ENCODE data around the gene POMGNT1.

The POMGNT1 gene

DNA sequence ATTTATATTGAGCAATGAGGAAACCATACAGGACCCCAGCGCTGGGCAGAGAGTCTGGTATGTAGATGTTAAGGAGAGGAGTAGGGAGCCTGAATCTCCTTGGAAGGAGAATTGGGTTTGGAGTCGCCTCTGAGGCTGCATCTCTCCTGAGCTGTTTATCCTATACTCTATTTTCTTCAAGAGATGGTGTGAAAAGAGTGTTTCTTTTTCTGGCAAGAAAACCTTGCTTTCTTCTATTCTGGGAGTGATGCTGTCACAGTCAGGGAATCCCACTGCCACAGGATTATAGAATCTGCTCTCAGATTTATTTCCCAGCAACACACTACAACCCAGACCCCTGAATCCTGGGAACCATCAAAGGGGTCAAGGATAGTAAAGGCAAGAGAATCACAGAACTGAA, 8.2 kb upstream of the POMGNT1 start:
- DNase-seq = no peak

DNA sequence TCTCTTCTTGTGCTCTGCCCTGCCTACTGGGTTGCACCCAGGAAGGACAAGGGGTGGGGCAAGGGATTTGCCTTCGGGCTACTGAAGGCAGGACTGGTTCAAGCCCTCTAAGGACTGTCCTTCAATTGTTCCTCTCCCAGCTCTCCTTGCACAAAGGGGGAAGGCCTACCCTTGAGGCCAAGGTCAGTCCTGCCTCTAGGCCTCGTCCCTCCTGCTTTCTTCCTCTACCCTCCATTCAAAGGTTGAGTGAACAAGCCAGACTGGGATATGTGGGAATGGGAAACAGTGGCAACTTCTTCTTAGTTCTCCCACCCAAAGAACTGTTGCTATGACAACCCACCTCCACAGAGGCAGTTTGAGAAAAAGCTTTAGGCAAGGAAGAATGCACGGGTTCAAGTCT, 7.6 kb upstream of the POMGNT1 start:
- DNase-seq = no peak

DNA sequence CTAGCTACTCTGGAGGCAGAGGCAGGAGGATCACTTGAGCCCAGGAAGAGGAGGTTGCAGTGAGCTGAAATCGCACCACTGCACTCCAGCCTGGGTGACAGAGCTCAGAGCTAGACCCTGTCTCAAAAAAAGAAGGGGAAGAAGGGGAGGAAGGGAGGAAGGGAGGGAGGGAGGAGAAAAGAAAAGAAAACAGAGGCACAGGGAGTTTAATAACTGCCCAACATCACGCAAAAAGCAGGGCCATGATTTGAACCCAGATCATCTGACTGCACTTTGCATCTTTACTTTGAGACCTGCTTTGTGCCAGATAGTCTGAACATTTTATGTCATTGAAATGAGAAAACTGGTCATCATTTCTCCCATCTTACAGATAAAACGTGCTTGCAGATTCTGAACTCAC, 6.9 kb upstream of the POMGNT1 start:
- no peak for DNase-seq

DNA sequence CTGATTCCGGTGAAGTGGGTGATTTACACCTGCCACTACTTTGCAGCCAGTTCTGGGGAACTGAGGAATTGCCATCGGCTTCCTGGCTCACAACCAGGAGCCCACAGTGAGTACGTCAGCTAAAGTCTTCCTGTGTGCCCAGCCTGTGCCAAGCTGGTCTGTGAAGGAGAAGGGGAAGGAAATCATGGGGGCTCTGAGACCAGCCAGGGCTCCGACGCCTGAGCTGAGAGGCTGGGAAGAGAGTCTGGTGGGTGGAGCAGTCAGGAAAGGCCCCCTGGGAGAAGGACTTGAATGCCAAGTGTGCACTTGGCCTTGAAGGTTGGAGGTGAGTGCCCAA, 6.1 kb upstream of the POMGNT1 start:
- peak; percentile 22 for DNase-seq

DNA sequence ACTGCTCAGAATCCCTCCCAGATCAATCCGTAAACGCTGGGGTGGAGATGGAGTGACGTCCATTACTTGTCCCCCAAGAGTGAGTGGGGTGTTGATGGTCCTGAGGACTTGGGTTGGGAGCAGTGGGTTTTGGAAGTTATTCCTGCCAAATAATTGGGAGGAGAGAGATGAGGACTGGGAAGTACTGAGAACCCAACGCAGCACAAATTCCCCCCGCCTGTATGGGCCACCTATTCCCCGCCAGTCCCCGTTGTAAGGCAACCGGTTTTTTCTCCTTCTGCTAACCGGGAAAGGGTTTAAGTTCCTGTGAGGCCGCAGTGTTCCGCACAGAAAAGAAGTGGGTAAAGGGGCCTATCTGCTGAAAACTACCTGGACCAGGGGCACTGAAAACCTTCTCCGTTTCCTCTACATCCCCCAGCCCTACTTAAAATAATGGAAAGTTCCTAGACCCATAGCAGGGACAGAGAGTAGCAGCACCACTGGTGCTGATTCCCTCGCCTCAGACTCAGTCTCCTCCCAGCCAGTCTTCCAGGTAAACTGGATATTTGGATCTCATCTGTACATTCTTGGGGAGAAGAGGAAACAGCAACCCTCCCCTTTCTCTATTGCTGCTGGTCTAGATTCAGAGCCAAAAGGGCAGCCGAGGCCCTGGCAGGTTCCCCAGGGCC, 5.6 kb upstream of the POMGNT1 start:
- DNase-seq = no peak

DNA sequence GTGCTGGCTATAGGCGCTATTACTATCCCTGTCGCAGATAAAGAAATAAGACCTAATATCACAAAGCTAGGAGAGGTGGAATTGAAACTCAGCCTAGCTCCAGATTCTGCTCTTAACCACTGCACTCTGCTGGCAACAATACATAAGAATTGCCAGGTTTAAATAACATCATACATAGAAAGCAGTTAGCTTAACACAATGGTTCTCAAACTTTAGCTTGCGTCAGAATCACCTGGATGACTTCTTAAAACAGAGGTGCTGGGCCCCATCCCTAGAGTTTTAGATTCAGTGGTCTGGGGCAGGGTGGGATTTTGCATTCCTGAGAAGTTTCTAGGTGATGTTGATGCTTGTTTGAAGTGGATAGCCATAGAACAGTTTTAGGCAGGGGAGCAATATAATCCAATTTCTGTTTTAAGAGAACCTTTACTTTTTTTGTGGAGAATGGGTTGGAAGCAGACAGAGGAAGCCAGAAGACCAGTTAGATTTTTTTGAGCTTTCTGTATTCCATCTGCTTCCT, 1.1 kb upstream of the POMGNT1 start:
- no peak for DNase-seq

DNA sequence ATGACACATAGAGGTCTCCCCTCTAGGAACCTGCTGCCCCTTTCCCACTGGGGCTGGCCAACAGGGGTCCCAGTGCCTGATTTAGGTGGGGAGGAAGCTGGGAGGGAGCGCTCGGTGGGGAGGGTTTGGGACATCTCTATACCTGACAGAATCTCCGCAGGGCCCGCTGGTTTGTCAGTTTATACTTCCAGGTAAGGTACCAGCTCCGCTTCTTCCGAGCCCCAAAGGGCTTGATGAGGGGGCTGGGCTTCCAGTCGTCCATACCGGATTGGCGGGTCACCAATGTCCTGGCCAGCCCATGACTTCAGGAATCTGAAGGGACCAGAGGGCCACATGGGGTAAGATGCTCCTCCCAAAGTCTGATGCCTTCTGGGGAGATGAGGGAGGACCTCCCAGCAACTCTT, 672 bp downstream of the POMGNT1 start:
- DNase-seq = no peak

DNA sequence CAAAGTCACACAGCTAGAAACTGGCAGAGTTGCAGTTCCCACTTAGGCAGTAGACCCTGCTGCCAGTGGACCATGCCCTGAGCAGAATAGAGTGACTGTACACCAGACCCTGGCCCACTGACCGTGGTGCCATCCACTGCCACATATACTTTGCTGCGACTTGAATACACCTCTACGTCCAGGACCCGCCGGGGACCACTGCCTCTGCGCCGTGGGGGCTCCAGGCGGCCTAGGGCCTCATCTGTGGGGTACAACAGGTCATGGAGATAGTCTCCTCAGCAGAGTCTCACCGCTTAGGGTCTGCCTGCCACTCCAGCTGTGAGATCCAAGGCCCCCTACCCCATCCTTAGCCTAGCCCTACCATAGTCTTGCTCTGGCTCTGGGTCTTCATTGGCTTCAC, 1.6 kb downstream of the POMGNT1 start:
- DNase-seq = no peak

DNA sequence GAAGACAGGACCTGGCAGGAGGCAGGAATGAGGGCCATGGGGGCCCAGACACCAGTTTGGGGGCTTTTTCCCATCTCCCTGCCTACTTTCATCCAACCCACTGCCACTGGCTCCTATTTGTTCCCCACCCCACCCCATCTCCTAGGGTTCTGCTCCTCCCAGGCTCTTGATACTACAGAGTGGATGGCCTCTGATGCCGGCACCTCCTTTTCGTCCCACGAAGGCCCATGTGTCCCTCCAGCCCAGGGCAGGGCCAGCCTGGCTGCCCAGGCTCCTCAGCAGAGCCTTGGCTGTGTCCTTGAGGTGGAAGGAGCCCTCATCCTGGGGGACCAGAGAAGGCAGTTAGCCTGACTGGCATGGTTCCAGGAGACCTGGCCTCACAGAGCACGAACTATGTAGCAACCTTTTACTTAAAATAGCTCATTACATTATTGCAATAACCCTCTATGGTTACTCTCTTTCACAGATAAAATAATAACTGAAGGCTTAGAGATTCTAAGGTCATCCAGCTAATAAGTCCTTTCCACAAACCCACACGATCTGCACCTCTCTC, 3.5 kb downstream of the POMGNT1 start:
- DNase-seq = no peak

DNA sequence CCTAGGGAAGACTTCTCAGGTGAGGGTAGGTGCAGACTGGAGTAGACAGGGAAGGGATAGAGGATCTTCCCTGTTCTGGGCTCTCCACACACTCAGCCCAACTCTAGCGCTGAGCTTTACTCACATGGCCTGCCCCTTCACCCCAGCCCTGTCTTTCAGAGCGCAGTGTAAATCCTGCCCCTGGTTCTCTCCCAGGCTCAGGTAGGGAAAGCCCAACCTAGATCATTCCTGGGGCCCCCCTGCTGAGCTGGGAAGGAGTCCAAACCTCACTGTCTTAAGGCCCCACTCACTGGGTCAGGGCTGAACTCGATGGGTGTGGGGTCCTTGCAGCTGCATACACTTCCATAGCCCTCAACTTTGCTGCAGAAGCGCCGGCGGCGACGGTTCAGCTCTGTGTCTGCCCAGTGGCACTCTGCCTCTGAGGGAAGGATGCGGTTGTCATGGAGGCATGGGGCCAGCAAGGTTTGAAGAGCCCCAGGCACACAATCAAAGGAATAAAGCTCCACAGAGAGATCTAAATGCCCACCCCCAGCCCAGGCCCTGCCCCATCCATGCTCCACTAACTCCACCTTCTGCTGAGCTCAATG, 4.2 kb downstream of the POMGNT1 start:
- no peak for DNase-seq

DNA sequence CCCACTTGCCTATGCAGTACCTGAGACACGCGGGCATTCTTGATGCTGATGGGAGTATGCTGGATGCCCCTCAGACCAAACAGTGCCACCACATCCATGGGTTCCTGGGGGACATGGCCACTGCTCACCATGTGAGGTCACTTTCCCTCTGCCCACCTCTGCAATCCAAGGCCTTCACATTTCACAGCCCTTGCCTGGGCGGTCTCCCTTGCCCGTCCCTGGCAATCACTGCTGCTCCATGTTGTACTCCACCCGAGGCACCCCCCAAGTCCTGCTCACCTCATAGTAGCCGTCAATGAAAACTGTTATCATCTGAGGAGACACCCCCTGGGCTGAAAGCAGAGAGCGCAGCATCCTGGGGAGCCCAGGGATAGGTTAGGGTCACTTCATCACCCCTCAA, 4.9 kb downstream of the POMGNT1 start:
- no peak for DNase-seq

DNA sequence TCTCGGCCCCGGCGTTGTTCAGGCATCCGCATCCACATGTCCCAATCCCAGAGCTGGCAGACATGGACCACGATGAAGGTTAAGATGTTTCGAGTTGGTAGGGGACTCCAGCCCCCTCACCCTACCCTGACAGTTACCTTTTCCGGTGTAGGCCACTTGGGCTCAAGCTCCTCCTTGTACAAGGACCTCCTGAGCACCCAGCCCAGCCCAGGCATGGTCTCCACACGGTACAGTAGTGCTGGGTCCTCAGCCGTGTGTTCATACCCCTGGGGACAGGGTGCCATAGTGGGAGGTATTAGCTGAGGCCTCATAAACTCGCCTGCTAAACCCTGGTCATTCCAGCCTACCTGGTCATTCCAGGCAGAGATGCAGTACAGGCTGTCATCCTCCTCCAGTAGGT, 6.1 kb downstream of the POMGNT1 start:
- DNase-seq = no peak

DNA sequence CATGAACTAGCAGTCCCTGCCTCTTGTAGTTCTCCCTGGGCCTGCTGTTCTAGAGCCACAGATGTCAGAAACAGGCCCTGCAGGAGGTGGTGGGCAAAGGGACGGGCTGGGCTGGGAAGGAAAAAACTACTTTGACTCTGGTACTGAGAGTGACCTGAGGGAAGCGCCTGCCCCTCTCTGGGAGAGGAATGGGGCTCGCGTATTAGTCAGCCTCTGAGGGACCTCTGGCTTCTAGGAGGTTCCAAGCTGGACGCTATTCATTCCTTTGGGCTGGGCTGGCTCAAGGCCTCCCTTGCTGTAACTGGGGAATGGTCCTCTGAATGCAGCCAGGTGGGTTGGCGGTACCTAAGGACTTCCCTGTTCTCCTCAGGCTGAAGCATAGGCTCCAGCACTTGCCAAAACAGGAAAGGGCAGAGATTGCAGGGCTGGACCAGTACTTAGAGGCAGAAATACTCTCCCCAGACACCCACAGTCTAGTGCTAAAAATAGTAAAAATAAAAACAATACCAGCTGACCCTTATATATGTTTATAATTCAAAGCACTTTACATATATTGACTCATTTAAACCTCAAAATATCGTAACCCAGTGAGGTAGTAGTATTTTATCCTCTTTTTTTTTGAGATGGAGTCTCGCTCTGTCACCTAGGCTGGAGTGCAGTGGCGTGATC, 7.1 kb downstream of the POMGNT1 start:
- DNase-seq = no peak

DNA sequence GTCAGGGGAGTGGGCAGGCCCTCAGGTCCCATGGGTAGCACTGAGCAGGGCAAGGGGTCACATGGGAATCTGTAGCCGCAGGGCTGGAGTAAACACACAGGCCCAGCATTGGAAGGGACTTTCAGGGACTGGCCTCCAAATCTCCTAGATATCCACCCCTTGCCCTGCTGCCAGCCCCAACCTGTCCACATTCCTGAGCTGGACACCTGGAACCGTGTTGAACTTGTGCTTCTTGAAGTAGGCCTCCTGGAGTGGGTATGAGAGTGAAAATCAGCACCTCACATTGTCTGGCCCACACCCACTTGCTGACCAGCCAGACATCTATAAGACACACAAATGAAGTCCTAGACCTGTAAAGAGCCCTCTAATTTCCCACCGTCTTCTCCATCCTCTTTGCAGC, 7.7 kb downstream of the POMGNT1 start:
- DNase-seq = no peak

DNA sequence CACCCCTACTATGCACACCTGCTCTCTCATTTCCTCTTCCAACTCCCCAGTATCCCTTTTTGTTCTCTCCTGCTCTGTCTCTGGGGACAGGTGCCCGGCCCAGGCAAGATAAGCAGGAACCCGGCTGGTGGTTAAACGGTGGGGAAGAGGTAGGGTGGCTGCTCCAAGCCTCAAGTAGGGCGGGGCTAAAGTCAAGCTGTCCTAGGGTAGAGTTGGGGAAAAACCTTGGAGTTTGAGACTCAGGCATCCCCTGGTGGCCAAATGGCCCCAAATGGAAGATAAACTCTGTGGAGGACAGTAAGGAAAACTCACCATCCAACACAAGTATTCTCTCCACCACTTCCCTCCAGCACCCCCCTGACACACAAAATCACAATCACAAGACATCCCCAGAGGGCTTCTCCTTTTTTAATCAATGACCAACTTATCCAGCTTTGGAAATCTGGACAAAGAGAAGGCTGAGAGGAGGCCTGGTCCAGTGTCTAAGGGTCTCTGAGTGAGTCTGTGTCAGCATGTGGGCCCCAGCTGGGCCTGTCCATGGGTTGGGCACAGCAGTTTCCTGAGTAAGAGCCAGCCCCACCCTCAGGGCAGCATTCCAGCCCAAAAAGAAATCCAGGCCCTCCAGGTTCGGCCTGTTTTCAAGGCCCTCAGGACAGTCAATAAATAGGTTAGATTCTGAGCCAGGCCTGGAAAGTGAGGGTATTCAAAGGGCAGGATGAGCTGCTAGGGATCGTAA, 9.8 kb downstream of the POMGNT1 start:
- DNase-seq = no peak

DNA sequence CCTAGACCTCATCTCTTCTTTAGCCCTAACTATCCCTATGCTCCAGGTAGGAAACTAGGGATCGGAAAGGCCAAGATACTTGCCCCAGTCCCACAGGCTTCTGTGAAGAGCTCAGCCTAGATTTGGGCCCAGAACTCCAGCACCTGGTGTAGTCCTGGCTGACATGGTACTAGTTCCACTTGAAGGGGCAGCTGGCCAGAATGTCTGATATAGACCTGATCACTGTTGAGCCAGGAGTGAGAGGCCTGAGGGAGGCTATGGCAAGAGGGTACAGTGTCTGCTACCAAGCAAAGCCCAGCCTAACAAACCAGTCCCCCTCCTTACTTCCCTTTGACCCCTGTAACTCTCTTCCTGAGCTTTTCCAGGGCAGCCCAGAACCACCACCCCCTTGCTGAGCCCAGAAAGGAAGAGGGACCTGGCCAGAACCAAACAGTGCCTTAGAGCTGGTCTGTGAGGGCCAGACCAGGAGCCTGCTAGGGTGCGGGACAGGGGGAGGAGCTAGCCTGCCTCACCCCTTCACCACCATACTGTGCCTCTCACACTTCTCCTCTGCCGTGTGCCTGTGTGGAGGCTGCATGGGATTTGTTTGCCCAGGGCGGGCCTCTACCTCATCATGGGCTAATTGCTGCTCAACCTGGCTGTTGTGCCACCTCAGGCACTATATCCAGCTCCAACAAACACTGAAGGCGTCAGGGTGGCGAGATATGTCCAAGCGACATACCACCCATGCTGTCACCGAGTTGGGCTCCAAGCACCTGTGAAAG, 10.9 kb downstream of the POMGNT1 start:
- DNase-seq = no peak

DNA sequence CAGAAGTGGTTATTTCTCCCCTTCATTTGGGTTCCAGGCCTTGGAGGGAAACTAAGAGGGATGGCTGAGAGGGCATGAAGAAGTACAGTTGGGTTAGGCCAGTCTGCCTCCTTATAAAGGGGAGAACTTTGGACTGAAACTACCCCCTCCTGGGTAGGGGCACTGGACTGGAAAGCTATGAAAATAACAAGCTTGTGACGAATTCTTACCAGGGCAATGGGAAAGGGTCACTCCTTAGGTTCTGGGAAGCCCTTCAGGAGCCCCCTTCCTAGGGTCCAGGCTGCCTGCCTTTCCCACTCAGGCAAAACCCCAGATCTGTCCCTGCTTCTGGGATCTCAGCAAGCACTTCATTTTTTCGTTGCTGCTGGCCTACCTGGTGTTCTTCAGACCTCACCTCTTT, 12.2 kb downstream of the POMGNT1 start:
- no peak for DNase-seq

DNA sequence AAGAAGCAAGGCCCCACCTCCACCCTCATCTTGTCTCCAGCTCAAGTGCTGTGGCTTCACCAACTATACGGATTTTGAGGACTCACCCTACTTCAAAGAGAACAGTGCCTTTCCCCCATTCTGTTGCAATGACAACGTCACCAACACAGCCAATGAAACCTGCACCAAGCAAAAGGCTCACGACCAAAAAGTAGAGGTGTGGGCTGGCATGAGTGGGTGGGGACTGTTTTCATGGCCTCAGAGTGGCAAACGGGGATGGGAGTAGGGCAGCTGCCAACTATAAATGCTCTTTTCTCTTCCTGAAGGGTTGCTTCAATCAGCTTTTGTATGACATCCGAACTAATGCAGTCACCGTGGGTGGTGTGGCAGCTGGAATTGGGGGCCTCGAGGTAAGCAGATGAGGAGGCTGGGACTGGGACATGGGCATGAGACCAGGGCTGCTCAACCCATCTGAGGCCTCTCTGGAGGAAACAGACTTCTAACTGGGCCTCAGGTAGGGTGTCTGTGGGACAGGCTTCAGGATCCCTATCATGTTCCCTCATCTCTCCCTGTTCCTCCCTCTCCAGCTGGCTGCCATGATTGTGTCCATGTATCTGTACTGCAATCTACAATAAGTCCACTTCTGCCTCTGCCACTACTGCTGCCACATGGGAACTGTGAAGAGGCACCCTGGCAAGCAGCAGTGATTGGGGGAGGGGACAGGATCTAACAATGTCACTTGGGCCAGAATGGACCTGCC, 13.1 kb downstream of the POMGNT1 start:
- DNase-seq = no peak

DNA sequence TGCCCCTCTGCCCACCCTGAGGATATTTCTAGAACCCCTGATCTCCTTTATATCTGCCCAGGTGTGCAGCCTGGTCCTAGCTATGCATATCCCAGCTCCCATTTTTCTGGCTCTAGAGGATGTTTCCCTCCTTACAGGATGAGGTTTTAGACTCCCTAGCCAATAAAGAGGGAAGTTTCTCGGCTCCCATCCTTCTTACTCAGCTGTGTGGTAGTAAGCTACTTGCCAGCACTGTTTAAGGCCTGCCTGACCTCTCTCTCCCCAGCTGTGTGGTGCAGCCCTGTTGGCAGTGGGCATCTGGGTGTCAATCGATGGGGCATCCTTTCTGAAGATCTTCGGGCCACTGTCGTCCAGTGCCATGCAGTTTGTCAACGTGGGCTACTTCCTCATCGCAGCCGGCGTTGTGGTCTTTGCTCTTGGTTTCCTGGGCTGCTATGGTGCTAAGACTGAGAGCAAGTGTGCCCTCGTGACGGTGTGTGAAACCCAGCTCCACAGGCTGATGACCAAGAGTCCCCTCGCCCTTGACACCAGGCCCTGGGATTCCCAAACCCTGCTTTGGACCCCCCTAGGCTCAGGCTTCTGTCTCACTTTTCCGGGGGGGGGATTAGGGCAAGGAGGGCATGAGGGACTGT, 14.2 kb downstream of the POMGNT1 start:
- DNase-seq = no peak

DNA sequence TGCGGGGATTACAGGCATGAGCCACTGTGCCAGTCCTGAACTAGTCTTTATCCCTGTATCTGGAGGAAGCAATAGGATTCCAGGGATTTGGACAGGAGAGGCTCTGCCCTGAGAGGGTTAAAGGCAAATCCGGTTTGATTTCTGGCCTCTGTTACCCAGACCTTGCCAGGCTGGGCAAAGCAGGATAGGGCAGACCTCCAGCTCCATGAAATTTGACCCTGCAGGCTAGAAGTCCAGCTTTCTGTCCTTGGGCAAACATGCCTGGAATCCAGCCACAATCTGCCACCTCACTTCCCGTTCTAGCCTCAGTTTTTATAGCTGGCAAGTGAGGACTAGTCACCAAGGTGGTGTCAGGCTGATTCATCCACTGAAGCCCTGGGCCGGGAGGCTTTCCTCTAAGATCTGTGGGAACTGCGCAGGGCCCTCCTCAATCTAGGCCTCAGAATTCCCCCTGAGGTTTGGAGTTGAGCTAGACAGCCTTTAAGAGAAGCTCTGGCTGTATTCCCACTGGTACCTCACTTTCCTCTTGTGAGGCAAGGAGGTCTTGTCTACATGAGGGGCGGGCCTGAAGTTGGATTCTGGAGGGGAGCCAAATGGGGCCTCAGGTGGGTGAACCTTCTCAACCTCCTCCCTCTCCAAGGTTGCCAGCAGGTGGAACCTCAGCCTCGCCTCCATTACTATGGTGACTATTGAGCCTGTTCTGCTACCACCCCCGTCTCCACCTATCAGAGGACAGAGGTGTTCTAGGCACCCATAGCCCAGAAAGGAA, 15.0 kb downstream of the POMGNT1 start:
- DNase-seq = peak; percentile 93
